GM19035 (cell line): ENCODE results near the gene ZNF689.

Experiments used
- ATAC-seq: cut with Tn5 transposase; IDR thresholded peaks from one replicate; pipeline ENCODE4 v1.9.1; 2021; ENCODE audit not compliant: unreplicated experiment

The ZNF689 gene

GRCh38 chr16:30609926-30610839, at the start of gene ZNF689:
Gene ZNF689 (minus strand): TSS chr16:30610389. CDS start chr16:30610041, 348 bp downstream.
- peak; percentile 96 for ATAC-seq

GRCh38 chr16:30658731-30659506, 48.7 kb upstream of the ZNF689 start:
- peak; percentile 27 for ATAC-seq

- peak; percentile 67 for ATAC-seq
Observed at GRCh38 chr16:30657866-30658730, 47.9 kb upstream of the ZNF689 start, which contains the start of gene FBRS. Gene FBRS (plus strand): TSS chr16:30658431. CDS start chr16:30659519, 1,088 bp downstream.

GRCh38 chr16:30656974-30657865, 47.0 kb upstream of the ZNF689 start:
- no peak for ATAC-seq

- no peak for ATAC-seq
Observed at GRCh38 chr16:30656388-30656787, 46.2 kb upstream of the ZNF689 start.

GRCh38 chr16:30655815-30656347, 45.7 kb upstream of the ZNF689 start:
- ATAC-seq: no peak

GRCh38 chr16:30654856-30655255, 44.7 kb upstream of the ZNF689 start:
- ATAC-seq: no peak

- ATAC-seq: no peak
Observed at GRCh38 chr16:30652718-30653117, 42.5 kb upstream of the ZNF689 start.

GRCh38 chr16:30652005-30652296, 41.8 kb upstream of the ZNF689 start:
- ATAC-seq: no peak

- peak; percentile 55 for ATAC-seq
Observed at GRCh38 chr16:30651124-30652004, 41.2 kb upstream of the ZNF689 start.

GRCh38 chr16:30650369-30651123, 40.4 kb upstream of the ZNF689 start, which contains the start of gene PRR14:
Gene PRR14 (plus strand): TSS chr16:30650960. CDS start chr16:30651646, 686 bp downstream.
- ATAC-seq: peak; percentile 76

- no peak for ATAC-seq
Observed at GRCh38 chr16:30649725-30650368, 39.7 kb upstream of the ZNF689 start.

GRCh38 chr16:30647274-30647571, 37.0 kb upstream of the ZNF689 start:
- ATAC-seq: no peak

GRCh38 chr16:30645727-30646126, 35.5 kb upstream of the ZNF689 start:
- ATAC-seq: no peak

- ATAC-seq: no peak
Observed at GRCh38 chr16:30644334-30644830, 34.2 kb upstream of the ZNF689 start.

GRCh38 chr16:30641378-30641982, 31.3 kb upstream of the ZNF689 start:
- ATAC-seq: no peak

GRCh38 chr16:30637944-30638343, 27.8 kb upstream of the ZNF689 start:
- ATAC-seq: no peak
